GM18505 (cell line): Measurements from ENCODE around the gene BCAS3.

Experiments
- ATAC-seq: cut with Tn5 transposase; IDR thresholded peaks from one replicate; pipeline ENCODE4 v1.9.1; 2021; ENCODE audit not compliant: unreplicated experiment
- POLR2A ChIP-seq: IDR thresholded peaks from 4 replicates; pipeline ENCODE4 v1.6.1; 2011; ENCODE audit warnings: borderline replicate concordance; ENCODE audit not compliant: insufficient read depth, insufficient read length; ENCODE audit errors: extremely low read depth

Gene BCAS3

GRCh38 chr17:61221181-61221580 is 543.5 kb downstream of the BCAS3 start:
- TF ChIP-seq POLR2A, result no peak
- ATAC-seq, result no peak

DNA sequence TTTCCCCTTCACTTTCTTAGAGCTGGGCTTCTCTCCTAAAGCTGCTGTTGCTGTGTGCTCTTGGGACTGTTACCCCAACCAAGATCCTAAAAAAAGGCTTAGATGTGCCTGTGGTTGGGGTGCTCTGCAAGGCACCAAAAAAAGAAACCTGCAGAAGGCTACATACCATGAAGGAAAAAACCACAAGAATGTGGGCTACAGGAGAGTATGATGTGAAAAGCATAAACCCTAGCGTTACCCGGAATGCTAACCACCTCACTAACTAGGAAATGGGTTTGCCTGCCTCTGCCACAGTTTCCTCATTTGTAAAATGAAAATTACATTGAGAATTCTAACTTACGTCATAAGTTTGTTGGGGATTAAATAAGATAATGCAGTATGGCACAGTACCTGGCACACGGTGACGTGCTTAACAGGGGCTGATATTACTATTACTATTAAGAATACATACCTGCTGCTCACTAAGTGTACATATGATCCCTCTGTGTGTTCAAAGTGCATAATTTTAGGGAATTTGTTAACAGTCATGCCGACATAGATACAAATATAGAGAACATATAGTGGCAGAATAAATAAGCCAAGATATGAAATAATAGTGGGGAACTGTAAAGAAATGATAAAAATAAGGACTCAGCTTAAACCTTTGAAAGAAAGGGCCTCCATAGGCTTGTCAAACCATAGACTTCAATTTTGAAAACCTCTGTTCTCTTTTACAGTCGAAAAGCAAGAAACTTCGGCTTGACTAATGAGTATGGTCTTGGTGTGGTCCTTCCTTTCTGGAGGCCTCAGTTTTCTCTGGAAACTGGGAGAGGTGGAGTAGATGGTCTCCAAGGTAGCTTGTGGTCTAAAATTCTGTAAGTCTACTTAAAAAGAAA is 544.2 kb downstream of the BCAS3 start:
- ATAC-seq, result no peak
- TF ChIP-seq POLR2A, result no peak

- ATAC-seq, result no peak
- TF ChIP-seq POLR2A, result no peak
Measured at GRCh38 chr17:61223725-61224124, 546.1 kb downstream of the BCAS3 start.

DNA sequence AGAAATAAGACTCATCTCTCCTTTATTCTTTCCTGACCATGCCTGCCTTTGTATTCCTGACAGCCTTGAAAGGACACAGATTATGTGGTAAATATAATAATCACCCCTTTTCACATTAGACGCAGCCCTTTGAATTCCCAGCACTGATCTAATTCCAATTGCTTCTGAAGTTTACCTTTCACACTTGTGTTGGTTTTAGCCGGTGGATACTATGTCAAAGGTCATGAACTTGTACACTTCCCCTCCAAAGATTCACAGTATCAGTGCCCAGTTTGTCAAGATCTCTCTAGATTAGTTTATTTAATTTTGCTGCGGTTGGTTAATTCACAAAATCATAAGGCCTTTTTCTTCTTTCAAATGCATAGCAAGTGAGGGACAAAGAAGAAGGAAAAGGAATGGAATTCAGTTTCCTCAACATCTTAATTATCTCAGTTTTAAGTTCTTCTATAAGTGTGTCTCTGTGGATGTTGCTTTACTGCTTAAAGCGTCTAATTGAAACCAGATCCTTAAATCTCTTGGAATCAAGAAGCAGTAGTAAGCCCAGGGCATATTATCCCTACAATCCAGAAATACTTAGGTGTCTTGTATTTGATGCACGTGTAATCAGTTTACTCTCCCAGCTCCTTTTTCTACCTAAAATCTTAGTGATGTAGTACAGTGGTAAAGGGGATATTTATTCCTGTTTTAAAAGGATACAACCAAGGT is 547.7 kb downstream of the BCAS3 start:
- no peak for TF ChIP-seq POLR2A

GRCh38 chr17:61227866-61228265 is 550.2 kb downstream of the BCAS3 start:
- no peak for ATAC-seq
- no peak for TF ChIP-seq POLR2A

More for the DNA sequence above, 547.7 kb downstream of the BCAS3 start:
- no peak for ATAC-seq

DNA sequence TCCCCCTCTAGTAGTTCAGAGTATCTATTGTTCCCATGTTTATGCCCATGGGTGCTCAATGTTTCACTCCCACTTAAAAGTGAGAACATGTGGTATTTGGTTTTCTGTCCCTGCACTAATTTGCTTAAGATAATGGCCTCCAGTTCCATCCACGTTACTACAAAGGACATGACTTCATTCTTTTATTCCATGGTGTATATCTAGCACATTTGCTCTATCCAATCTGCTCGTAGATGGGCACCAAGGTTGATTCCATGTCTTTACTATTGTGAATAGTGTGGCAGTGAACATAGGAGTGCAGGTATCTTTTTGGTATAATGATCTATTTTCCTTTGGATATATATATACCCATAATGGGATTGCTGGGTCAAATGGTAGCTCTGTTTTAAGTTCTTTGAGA is 552.8 kb downstream of the BCAS3 start:
- no peak for ATAC-seq
- TF ChIP-seq POLR2A, result no peak

DNA sequence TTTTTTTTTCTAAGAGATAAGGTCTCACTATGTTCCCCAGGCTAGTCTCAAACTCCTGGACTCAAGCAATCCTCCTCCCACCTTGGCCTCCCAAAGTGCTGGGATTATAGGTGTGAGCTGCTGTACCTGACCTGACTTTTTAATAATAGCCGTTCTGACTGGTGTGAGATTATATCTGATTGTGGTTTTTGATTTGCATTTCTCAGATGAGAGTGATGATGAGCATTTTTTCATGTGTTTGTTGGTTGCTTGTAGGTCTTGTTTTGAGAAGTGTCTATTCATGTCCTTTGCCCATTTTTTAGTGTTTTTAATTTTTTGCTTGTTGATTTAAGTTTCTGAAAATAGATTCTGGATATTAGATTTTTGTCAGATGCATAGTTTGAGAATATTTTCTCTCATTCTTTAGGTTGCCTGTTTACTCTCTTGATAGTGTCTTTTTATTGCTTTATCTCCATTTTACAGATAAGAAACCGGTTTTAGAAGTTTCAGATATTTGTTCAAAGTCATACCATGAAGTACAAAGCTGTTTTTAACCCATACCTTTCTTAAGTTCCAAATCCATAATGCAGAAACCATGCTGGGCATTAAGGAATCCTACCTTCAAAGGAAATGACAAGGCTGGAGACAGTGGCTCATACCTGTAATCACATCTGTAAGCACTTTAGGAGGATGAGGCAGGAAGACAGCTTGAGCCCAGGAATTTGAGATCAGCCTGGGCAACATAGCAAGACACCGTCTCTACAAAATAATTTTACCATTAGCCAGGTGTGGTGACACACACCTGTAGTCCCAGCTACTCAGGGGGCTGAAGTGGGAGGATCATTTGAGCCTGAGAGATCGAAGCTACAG is 553.5 kb downstream of the BCAS3 start:
- no peak for ATAC-seq
- TF ChIP-seq POLR2A, result no peak

DNA sequence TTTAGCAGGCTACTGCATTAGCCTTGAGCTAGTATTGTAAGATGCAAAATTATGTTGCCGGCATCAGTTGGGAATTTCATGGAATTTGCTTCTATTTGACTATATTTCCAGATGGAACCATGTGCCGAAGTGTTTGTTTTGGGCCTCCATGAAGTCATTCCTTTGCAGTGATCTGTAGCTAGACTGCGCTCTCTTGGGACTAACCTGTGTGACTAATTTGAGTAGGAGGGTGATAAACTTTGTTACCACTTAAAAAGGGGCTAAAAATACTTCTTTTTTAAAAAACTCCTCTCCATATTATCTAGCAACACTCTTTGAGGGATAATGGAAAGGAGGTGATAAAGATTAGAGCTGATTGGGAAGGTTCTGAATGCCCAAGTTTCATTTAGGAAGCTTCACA is 555.2 kb downstream of the BCAS3 start:
- ATAC-seq, result no peak
- TF ChIP-seq POLR2A, result no peak

DNA sequence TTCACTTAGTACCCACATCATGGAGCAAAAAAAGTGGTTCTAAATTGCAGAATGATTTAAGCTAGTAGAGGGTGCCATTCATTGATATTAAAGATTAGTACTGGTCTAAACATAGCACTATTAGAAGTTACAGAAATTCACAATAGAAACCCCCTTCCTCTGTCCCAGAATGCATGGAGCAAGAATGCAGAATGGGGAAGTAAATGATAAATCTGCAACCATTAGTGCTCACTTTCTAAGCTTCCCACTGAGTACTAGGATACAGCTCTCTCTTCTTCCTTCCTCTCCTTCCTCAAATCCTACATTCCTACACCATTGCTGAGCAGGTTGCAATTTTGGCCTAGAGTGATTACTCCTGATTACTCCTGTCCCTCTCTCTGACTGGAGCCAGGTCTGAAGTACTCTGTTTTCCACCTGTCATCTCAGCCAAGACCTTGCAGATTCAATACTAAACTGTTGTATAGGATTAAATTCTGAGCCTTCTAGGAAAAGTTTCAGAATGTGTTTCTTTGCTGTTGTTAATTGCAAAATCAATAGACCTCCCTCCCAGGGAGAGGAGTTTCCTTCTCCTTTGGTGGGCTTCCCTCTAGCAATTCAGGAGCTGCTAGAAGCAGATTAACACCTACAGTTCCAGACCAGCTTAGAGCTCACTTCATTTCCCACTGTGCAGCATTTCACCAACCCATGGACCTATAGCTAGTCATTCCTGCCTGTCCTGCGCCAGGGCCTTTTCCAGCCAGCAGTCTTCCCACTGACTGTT is 556.5 kb downstream of the BCAS3 start:
- ATAC-seq, result no peak
- TF ChIP-seq POLR2A, result no peak

DNA sequence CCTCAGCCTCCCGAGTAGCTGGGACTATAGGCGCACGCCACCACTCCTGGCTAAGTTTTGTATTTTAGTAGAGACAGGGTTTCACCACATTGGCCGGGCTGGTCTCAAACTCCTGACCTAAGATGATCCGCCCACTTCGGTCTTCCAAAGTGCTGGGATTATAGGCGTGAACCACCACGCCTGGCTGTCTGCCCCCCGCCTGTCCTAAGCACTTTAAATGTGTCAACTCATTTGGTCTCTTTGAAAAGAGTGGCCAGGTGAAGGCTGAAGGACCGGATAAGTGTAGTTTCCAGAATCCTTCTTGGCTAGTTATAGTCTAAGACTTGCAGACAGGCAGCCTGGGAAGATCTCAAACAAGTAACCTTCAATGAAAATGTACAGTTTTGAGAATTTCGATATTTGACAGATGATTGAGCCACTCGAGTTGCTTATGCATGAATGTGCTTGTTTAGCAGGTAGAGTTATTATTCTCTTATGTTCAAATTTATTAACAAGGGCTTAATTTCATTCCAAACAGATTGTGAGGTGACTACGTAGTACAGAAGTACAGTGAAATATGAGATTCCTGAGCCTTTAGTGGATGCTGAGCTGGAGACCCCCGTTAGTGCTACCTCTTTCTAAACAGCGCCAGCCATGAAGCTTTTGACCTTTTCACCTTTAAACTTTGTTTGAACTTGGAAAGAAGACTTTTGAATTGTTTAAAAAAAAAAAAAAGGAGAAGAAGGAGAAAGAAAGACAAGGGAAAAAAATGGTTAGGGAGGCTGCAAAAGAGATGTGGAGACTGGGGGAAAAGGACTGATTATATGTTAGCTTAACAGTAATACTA is 557.6 kb downstream of the BCAS3 start:
- ATAC-seq, result no peak
- no peak for TF ChIP-seq POLR2A

GRCh38 chr17:61235827-61236197 is 558.2 kb downstream of the BCAS3 start:
- ATAC-seq, result no peak
- no peak for TF ChIP-seq POLR2A

DNA sequence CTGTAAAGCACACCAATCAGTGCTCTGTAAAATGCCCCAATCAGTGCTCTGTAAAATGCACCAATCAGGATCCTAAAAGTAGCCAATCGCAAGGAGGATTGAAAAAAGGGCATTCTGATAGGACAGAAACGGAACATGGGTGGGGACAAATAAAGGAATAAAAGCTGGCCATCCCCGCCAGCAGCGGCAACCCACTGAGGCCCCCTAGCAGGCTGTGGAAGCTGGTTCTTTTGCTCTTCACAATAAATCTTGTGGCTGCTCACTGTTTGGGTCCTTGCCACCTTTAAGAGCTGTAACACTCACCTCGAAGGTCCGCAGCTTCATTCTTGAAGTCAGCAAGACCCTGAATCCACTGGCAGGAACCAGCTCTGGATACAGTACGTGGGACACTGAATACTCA is 559.6 kb downstream of the BCAS3 start:
- ATAC-seq, result no peak
- TF ChIP-seq POLR2A, result no peak
